ENCODE measurements around the gene ADAMTS8.

ADAMTS8 gene

GRCh38 chr11:130415731-130416529 is 12.5 kb downstream of the ADAMTS8 start:
- no peak for DNase-seq

GRCh38 chr11:130414107-130415080 is 14.0 kb downstream of the ADAMTS8 start:
- DNase-seq: no peak

- no peak for DNase-seq
These were observed 14.9 kb downstream of the ADAMTS8 start for GRCh38 chr11:130413405-130414106.

- no peak for DNase-seq
These were observed 17.2 kb downstream of the ADAMTS8 start for GRCh38 chr11:130411223-130411622.

- DNase-seq: no peak
These were observed 18.6 kb downstream of the ADAMTS8 start for GRCh38 chr11:130409594-130410388.

- DNase-seq: no peak
These were observed 19.5 kb downstream of the ADAMTS8 start for GRCh38 chr11:130408901-130409300.

- DNase-seq: no peak
These were observed 20.0 kb downstream of the ADAMTS8 start for GRCh38 chr11:130408401-130408890.

- no peak for DNase-seq
These were observed 20.4 kb downstream of the ADAMTS8 start for GRCh38 chr11:130407978-130408377.

- DNase-seq: no peak
These were observed 23.0 kb downstream of the ADAMTS8 start for GRCh38 chr11:130405428-130405827.

- DNase-seq: no peak
These were observed 23.7 kb downstream of the ADAMTS8 start for GRCh38 chr11:130404727-130405126.

GRCh38 chr11:130403967-130404366 is 24.4 kb downstream of the ADAMTS8 start:
- DNase-seq: no peak

- DNase-seq: no peak
These were observed 25.1 kb downstream of the ADAMTS8 start for GRCh38 chr11:130403271-130403804.

GRCh38 chr11:130402570-130402969 is 25.8 kb downstream of the ADAMTS8 start:
- DNase-seq: no peak

GRCh38 chr11:130400781-130401483 is 27.5 kb downstream of the ADAMTS8 start:
- no peak for DNase-seq

GRCh38 chr11:130399196-130399595 is 29.2 kb downstream of the ADAMTS8 start:
- no peak for DNase-seq

- DNase-seq: no peak
These were observed 30.6 kb downstream of the ADAMTS8 start for GRCh38 chr11:130397780-130398179.

- DNase-seq: no peak
These were observed 31.4 kb downstream of the ADAMTS8 start for GRCh38 chr11:130396965-130397364.

- no peak for DNase-seq
These were observed 33.8 kb downstream of the ADAMTS8 start for GRCh38 chr11:130394615-130395014.

- DNase-seq: no peak
These were observed 36.7 kb downstream of the ADAMTS8 start for GRCh38 chr11:130391711-130392110.

GRCh38 chr11:130390071-130390758 is 38.2 kb downstream of the ADAMTS8 start:
- no peak for DNase-seq
